ENCODE results near the gene ABCA6. TPM values are rescaled to one million over a fixed set of nuclear protein-coding genes. Genes with fewer than 3 reads are reported as not detected.

ABCA6 gene
- total and polyA plus RNA-seq, 2 of the 13 experiments (the other 11 are each of a cell fraction or from before 2014, with no cell fraction given): 0.05 to 0.11 TPM

DNA sequence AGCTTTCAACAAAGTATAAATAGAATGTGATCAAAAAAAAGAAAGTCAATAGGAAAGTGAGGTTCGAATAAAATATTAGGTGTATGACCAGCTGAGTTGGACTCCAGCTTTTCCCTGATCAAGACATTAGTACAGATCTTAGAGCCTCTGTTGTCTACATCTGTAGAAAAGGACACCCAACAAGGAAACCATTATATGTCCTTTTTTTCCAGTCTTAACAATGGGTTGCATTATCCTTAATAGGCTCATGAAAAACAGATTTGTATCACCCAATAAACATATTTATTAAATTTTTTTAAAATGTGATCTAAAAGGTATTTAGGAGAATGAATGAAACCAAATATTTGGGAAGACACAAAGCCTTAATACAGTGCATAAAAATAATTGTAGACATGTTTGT lies 18.1 kb downstream of the ABCA6 start:
- peaks cover 14% of the 10 kb centered on the region for H3K4me1 ChIP-seq (ENCODE audit: insufficient read depth, low read length)
- no peaks in the 10 kb centered on the region for H3K36me3 ChIP-seq (replicated peaks in 1 of 2; ENCODE audit: control insufficient read depth in 1 of 2, insufficient read depth in 2 of 2, low read length in 2 of 2)
- FAIRE-seq (no peak), ATAC-seq (no peak), DNase-seq (ENCODE audit: low spot score) (no peak)
- 16% methylated on average over 1 of the region's 1 CpG for WGBS (ENCODE audit: low lambda C conversion rate)
- POLR2A ChIA-PET: no interaction called here
- no peak overlapping the region for H3K9ac ChIP-seq (ENCODE audit: insufficient read depth, low read depth, low read length)
- H3K27ac ChIP-seq (ENCODE audit: extremely low read length, insufficient read depth, low read length): no peak overlapping the region
- intact Hi-C loops (cut with micrococcal nuclease; ENCODE audit: unreplicated experiment): no loop called here
- no peaks in the 10 kb centered on the region for H3K79me2 ChIP-seq (ENCODE audit: insufficient read depth, low read length)
- no peak overlapping the region for H2AFZ ChIP-seq (ENCODE audit: low read length)
- CTCF ChIA-PET (ENCODE audit: low intra/inter-chr PET ratio, low total read pairs): no interaction called here
- no peak for TF ChIP-seq GPN1 (CRISPR knock-in tag; IDR thresholded peaks at IDR 0.05; ENCODE audit: borderline replicate concordance)
- TF ChIP-seq, protein P1, sequence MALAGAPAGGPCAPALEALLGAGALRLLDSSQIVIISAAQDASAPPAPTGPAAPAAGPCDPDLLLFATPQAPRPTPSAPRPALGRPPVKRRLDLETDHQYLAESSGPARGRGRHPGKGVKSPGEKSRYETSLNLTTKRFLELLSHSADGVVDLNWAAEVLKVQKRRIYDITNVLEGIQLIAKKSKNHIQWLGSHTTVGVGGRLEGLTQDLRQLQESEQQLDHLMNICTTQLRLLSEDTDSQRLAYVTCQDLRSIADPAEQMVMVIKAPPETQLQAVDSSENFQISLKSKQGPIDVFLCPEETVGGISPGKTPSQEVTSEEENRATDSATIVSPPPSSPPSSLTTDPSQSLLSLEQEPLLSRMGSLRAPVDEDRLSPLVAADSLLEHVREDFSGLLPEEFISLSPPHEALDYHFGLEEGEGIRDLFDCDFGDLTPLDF (CRISPR knock-in tag; IDR thresholded peaks at IDR 0.05): no peak
- no peak for TF ChIP-seq ZNF354B (CRISPR knock-in tag; IDR thresholded peaks at IDR 0.05)
- TF ChIP-seq, protein P2, sequence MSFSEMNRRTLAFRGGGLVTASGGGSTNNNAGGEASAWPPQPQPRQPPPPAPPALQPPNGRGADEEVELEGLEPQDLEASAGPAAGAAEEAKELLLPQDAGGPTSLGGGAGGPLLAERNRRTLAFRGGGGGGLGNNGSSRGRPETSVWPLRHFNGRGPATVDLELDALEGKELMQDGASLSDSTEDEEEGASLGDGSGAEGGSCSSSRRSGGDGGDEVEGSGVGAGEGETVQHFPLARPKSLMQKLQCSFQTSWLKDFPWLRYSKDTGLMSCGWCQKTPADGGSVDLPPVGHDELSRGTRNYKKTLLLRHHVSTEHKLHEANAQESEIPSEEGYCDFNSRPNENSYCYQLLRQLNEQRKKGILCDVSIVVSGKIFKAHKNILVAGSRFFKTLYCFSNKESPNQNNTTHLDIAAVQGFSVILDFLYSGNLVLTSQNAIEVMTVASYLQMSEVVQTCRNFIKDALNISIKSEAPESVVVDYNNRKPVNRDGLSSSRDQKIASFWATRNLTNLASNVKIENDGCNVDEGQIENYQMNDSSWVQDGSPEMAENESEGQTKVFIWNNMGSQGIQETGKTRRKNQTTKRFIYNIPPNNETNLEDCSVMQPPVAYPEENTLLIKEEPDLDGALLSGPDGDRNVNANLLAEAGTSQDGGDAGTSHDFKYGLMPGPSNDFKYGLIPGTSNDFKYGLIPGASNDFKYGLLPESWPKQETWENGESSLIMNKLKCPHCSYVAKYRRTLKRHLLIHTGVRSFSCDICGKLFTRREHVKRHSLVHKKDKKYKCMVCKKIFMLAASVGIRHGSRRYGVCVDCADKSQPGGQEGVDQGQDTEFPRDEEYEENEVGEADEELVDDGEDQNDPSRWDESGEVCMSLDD (CRISPR knock-in tag; IDR thresholded peaks at IDR 0.05; ENCODE audit: borderline replicate concordance): no peak
- TF ChIP-seq, protein P3, sequence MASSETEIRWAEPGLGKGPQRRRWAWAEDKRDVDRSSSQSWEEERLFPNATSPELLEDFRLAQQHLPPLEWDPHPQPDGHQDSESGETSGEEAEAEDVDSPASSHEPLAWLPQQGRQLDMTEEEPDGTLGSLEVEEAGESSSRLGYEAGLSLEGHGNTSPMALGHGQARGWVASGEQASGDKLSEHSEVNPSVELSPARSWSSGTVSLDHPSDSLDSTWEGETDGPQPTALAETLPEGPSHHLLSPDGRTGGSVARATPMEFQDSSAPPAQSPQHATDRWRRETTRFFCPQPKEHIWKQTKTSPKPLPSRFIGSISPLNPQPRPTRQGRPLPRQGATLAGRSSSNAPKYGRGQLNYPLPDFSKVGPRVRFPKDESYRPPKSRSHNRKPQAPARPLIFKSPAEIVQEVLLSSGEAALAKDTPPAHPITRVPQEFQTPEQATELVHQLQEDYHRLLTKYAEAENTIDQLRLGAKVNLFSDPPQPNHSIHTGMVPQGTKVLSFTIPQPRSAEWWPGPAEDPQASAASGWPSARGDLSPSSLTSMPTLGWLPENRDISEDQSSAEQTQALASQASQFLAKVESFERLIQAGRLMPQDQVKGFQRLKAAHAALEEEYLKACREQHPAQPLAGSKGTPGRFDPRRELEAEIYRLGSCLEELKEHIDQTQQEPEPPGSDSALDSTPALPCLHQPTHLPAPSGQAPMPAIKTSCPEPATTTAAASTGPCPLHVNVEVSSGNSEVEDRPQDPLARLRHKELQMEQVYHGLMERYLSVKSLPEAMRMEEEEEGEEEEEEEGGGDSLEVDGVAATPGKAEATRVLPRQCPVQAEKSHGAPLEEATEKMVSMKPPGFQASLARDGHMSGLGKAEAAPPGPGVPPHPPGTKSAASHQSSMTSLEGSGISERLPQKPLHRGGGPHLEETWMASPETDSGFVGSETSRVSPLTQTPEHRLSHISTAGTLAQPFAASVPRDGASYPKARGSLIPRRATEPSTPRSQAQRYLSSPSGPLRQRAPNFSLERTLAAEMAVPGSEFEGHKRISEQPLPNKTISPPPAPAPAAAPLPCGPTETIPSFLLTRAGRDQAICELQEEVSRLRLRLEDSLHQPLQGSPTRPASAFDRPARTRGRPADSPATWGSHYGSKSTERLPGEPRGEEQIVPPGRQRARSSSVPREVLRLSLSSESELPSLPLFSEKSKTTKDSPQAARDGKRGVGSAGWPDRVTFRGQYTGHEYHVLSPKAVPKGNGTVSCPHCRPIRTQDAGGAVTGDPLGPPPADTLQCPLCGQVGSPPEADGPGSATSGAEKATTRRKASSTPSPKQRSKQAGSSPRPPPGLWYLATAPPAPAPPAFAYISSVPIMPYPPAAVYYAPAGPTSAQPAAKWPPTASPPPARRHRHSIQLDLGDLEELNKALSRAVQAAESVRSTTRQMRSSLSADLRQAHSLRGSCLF (CRISPR knock-in tag; IDR thresholded peaks at IDR 0.05; ENCODE audit: borderline replicate concordance): no peak
- TF ChIP-seq BRD4 (CRISPR knock-in tag; IDR thresholded peaks at IDR 0.05): no peak
- no peak for TF ChIP-seq ATF7-NPFF (CRISPR knock-in tag; IDR thresholded peaks at IDR 0.05; ENCODE audit: low read depth)
- no peaks in the 10 kb centered on the region for H4K20me1 ChIP-seq (ENCODE audit: insufficient read depth, low read length)
- 0 out of 5 replicates have a peak, but pooled peaks cover 0 to 4% of the 10 kb centered on the region in 2 experiments for H3K27me3 ChIP-seq (ENCODE audit: control insufficient read depth in 1 of 2, insufficient read depth in 2 of 2, low read length in 2 of 2)
- H3K4me2 ChIP-seq (ENCODE audit: low read depth, low read length): no peak overlapping the region
- H3K4me3 ChIP-seq (replicated peaks in 1 of 3; ENCODE audit: insufficient read depth in 1 of 3, low read depth in 2 of 3, low read length in 3 of 3): no peak overlapping the region
- in situ Hi-C loops (cut with HindIII; ENCODE audit: extremely low pct_ligation_motif_present, low pct_unique_long_range_greater_than_20kb): no loop called here
- BruUV-seq (replicated peaks): no TSS peak
- no peaks in the 10 kb centered on the region for H3K9me3 ChIP-seq (ENCODE audit: low read length)

Data from HepG2 (cell line).